DND-41 (cell line): ENCODE data around the gene SLC22A12.

ENCODE experiments used
- EZH2 ChIP-seq: IDR thresholded peaks from 3 replicates; pipeline ENCODE4 v1.6.1; 2012; ENCODE audit warnings: borderline replicate concordance, low read depth, mild to moderate bottlenecking, moderate library complexity, low read length, inconsistent platforms; ENCODE audit not compliant: severe bottlenecking
- TF ChIP-seq, protein P1 (sequence below): IDR thresholded peaks from 2 replicates; pipeline ENCODE4 v1.5.1; 2012; ENCODE audit warnings: borderline replicate concordance, low read length, moderate library complexity, mild to moderate bottlenecking; ENCODE audit not compliant: poor library complexity, severe bottlenecking; ENCODE audit errors: extremely low read depth

DNA sequence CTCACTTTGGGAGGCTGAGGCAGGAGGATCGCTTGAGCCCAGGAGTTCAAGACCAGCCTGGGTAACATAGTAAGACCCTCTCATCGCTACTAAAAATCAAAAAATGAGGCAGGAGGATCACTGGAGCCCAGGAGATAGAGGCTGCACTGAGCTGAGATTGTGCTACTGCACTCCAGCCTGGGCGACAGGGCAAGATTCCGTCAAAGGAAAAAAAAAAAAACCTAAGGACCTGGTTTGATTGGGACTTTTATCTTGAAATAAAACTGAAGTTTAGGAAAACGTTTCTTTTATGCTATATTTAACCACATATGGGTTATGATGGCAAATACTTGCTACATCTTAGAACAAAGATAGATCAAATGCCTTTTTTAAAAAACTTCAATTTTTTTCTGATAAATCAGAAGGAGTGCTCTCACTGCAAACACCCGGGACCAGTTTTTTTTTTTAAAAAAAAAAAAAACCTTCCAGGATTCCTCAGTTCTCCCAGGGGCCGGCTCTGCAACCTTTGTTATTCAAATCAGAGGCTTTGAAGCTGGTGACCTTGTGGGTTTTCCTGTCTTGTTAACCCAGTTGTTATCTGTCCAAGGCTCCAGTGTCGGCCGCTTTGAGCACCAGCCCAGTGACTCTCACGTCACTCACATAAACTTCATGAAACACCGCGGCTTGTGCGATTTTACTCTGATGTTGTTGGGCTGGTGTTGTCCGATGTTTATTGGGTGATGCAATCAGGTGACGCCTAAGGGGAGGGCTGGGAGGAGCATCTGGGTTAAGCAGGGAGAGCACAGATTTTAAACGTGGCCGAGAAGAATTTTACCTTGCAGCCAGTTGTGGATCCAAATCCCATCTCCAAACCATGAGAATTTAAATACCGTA is 24.7 kb upstream of the SLC22A12 start:
- TF ChIP-seq, protein P1, sequence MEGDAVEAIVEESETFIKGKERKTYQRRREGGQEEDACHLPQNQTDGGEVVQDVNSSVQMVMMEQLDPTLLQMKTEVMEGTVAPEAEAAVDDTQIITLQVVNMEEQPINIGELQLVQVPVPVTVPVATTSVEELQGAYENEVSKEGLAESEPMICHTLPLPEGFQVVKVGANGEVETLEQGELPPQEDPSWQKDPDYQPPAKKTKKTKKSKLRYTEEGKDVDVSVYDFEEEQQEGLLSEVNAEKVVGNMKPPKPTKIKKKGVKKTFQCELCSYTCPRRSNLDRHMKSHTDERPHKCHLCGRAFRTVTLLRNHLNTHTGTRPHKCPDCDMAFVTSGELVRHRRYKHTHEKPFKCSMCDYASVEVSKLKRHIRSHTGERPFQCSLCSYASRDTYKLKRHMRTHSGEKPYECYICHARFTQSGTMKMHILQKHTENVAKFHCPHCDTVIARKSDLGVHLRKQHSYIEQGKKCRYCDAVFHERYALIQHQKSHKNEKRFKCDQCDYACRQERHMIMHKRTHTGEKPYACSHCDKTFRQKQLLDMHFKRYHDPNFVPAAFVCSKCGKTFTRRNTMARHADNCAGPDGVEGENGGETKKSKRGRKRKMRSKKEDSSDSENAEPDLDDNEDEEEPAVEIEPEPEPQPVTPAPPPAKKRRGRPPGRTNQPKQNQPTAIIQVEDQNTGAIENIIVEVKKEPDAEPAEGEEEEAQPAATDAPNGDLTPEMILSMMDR = no peak
- no peak for TF ChIP-seq EZH2
